NCI-H526 treated with DMSO at 0.1 percent for 48 hours (cell line): ENCODE measurements around the gene ZNF554.
A peak's percentile ranks its signal among the peaks of the same experiment; 100 is the strongest.

Experiments
- DNase-seq: peaks from one replicate; lab custom pipeline; 2025; lab: John Stamatoyannopoulos, UW

ZNF554 gene

DNA sequence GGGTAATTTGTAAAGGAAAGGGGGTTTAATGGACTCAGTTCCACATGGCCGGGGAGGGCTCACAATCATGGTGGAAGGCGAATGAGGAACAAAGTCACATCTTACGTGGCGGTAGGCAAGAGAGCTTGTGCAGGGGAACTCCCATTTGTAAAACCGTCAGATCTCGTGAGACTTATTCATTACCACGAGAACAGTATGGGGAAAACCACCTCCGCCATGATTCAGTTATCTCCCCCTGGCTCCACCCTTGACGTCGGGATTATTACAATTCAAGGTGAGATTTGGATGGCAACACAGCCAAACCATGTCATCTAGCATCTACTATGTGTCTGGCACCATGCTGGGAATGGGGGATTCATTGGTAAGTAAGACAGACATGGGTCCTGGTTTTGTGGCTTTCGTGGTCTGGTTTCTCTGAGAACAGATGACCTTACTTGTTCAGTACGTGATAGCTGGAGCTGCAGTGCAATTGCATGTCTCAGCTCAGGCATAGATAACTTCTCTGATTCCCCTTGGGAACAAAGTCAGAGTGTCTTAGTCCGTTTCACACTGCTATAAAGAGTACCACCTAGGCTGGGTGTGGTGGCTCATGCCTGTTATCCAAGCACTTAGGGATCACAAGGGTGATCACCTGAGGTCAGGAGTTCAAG, 8.3 kb downstream of the ZNF554 start:
- DNase-seq = no peak

DNA sequence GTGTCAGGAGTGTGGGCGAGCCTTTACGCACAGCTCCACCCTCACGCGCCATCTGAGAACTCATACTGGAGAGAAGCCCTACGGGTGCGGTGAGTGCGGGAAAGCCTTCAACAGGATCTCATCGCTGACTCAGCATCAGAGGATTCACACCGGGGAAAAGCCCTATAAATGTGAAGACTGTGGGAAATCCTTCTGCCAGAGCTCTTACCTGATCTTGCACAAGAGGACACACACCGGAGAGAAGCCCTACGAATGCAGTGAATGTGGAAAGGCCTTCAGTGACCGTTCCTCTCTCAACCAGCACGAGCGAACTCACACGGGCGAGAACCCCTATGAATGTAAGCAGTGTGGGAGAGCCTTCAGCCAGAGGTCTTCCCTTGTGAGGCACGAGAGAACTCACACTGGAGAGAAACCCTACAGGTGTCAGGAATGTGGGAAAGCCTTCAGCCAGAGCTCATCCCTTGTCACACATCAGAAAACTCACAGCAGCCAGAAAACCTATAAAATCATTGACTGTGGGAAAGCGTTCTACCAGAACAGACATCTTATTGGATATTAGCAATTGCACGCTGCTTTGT, 14.7 kb downstream of the ZNF554 start:
- no peak for DNase-seq

DNA sequence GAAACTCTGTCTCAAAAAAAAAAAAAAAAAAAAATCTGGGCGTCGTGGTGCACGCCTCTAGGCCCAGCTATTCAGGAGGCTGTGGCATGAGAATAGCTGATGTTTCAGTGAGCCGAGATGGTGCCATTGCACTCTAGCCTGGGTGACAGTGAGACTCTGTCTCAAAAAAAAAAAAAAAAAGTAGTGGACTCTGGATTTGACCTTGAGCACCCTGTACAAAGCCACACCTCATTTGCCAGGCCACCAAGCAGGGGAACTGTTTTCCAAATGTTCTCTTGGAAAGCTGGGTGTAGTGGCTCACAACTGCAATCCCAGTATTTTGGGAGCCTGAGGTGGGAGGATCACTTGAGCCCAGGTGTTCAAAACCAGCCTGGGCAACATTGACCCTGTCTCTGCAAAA, 17.8 kb downstream of the ZNF554 start:
- no peak for DNase-seq

DNA sequence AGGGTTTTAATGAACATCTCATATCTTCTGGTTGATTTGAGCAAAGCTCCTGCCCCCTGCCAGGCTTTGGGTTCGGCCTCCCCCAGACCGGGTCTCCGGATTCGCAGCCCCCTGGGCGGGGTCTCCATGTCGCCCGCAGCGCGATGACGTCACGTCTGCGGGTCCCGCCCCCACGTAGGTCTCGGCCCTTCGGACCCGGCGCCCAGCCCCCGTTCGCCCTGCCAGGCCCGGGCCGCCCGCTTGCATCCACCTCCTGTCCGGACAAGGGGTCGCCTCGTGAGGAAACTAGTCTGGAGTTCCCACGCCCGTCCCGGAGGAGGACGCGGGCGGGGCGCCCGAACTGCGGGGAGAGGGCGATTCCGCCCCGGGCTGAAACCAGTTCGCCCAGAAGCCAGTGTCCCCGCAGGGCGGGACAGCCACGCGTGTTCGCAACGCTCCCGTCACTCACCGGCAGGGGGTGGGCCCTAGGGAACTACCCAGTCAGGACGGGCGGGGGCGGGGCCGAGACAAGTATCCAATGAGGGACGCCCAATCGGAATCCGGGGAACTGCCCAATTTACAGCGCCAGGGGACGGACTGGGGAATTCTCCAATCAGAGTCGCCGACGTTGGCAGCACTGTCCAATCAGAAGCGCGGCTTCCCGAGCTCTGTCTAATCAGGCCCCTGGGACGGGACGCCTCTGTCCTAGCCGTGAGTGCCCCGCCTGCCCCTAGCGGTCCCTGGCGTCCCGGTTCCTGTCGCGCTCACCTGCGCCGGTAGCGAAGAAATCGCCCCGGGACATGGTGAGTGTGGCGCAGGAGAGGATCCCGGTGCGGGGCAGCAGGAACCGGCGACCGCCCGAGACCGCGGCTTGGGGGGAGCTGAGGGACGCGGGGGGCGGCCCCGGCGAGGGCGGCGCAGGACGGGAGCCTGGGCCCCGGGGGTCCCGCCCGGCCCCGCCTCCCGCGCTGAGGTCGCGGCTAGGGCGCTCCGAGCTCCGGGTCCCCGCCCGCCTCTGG, 21.4 kb downstream of the ZNF554 start, which contains the start of gene ZNF555:
Gene ZNF555 (plus strand): TSS at position 682 of the 998 bp plus-strand sequence. CDS start 98 bp downstream, at position 780.
- peak; percentile 91 for DNase-seq

DNA sequence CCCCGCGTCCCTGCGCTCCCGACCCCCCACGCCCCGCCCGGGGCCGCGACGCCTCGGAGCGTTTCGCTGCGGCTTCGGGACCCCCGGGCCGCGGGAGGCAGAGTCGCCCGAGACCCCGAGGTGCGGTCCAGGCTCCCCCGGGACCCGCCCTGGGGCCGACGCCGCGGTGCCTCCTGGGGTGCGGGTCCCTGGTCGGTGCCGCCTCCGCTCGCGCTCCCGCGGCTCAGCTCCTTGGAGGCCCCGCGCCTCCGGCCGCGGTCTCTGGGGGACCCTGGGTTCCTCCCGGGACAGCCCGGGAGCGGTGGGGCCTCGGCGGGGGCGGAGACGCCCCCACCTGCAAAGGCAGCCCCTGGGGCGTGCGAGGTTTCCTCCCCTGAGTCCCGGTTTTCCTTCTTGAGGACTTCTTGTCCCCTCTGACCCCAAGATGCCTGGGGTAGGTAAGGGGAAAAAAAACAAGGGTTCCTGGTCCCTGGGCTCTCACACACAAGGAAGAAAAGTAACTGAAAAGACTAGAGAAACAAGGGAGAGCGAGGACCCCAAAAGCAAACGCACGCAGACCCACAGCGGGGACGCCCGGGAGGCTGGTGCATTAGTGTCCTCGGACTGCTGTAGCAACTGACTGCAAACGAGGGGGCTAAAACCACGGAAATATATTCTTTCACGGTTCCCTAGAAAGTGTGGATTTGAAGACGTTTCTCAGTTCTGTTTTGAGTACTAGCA, 22.3 kb downstream of the ZNF554 start:
- no peak for DNase-seq

DNA sequence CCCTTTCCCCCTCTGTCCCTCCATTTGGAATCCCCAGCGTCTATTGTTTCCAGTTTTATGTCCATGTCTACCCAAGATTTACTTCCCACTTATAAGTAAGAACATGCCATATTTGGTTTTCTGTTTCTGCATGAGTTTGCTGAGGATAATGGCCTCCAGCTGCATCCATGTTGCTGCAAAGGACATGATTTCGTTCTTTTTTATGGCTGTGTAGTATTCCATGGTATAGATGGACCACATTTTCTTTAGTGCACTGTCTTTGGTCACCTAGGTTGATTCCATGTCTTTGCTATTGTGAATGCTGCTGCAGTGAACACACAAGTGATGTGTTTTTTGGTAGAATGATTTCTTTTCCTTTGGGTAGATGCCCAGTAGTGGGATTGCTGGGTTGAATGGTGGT, 25.4 kb downstream of the ZNF554 start:
- DNase-seq = no peak

DNA sequence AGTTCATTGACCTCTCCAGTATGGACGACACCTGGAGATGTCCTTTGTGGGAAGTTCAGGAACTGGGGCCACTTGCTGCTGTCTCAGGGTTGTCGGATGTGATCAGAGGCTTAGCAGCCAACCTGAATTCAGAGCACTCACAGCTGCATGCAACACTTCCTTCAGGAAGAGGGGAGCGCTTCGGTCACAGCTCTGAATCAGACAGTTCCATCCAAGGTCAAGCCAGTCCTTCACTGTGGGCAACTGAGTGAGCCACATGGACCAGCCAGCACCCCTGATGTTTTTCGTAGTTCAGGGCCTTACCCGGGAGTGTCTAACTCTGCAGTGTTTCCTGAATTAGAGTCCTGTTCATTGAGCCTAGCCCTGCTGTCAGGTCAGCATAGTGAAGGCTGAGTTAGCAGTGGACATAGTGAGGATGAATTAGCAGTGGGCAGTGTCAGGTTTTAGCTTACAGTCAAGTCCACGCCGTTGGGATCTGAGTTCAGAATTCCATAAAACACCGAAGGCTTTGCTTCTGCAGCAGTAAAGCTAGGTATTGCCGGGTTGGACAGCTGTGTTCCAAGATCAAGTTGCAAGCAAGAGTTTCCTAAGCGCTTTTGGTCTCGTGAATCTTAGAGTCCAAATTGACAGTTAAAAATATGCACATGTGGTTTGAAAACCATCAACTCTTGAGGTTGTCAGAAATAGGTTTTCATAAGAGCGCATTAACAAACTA, 26.7 kb downstream of the ZNF554 start:
- DNase-seq = no peak

DNA sequence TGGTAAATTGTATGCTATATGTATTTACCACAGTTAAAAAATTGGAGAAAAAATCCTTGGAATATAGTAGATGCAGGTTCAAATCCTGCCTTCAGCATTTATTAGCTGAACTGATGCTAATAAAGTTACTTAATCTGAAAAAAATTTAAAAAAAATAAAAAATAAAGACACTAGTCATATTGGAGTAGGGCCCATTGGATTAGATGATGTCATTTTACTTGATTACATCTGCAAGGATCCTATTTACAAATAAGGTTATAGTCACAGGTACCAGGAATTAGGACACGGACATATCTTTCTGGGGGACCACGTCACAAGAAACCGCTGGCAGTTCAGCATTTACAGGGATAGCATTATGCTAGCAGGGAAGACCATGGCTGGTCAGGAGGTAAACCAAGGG, 27.8 kb downstream of the ZNF554 start:
- no peak for DNase-seq

DNA sequence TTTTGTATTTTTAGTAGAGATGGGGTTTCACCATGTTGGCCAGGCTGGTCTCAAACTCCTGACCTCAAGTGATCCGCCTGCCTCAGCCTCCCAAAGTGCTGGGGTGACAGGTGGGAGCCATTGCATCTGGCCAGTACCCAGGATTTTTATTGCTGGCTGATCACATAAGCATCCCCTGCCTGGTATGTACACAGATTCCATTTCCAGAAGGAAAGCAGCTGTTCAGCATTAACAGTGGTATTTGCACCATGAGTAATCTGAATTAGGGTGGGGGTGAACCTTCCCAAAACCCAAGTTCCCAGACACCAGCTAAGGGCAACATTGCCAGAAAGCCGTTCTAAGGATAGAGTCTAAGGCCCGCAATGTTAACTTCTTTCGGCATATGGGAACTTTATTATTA, 28.9 kb downstream of the ZNF554 start:
- DNase-seq = no peak

DNA sequence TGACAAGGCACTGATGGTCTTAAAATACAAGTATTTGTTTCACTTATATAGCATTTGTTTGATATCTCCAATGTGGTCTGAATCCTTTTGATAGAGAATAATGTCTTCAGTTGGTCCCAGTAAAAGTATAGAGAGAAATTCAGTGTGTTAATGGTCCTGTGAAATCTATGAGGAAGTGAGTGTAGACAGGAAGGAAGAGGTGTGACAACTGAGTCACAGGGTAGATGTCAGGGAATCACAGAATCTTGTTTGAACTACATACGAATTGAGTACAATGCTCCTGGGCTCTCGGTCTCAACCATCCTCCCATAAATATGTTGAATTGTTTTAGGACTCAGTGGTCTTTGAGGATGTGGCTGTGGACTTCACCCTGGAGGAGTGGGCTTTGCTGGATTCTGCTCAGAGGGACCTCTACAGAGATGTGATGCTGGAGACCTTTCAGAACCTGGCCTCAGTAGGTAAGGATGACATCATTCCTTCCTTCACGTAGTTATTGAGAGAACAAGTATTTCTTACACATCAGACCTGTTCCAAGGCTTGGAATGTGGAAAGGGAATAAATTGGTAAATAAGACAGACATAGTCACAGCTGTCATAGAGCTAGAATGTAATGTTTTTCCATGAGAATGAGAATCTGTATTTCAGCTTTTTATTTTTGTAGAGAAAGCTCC, 30.7 kb downstream of the ZNF554 start:
- no peak for DNase-seq

DNA sequence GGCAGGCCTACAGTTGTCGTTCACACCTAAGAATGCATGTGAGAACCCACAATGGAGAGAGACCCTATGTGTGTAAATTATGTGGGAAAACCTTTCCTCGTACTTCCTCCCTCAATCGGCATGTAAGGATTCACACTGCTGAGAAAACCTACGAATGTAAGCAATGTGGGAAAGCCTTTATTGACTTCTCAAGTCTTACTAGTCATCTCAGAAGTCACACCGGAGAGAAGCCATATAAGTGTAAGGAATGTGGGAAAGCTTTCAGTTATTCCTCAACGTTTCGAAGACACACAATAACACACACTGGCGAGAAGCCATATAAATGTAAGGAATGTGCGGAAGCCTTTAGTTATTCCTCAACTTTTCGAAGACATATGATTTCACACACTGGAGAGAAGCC, 32.9 kb downstream of the ZNF554 start:
- DNase-seq = no peak

DNA sequence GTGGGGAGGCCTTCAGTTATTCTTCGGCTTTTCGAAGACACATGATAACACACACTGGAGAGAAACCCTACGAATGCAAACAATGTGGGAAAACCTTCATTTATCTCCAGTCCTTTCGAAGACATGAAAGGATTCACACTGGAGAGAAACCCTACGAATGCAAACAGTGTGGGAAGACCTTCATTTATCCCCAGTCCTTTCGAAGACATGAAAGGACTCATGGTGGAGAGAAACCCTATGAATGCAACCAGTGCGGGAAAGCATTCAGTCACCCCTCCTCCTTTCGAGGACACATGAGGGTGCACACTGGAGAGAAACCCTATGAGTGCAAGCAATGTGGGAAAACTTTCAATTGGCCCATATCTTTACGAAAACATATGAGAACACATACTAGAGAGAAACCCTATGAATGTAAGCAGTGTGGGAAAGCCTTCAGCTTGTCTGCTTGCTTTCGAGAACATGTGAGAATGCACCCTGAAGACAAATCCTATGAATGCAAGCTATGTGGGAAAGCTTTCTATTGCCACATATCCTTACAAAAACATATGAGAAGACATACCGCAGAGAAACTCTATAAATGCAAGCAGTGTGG, 33.4 kb downstream of the ZNF554 start:
- no peak for DNase-seq

DNA sequence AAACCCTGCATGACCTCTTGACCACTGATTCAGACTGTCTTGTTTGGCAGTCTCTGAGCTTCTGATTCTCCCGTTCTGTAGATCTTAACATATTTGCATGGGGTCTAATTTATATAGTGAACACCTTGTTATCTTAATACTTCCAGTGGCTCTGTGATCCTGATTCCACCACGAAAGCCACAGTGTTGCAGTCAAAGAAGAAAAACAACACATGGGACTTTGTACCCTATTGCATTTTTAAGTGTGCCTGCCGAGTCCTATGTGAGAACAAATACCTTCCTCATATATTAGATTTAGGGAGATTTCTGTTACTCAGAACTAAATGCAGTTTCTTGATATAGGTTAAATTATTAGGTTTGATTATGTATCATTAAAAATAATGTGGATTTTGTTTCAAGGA, 35.2 kb downstream of the ZNF554 start:
- no peak for DNase-seq

DNA sequence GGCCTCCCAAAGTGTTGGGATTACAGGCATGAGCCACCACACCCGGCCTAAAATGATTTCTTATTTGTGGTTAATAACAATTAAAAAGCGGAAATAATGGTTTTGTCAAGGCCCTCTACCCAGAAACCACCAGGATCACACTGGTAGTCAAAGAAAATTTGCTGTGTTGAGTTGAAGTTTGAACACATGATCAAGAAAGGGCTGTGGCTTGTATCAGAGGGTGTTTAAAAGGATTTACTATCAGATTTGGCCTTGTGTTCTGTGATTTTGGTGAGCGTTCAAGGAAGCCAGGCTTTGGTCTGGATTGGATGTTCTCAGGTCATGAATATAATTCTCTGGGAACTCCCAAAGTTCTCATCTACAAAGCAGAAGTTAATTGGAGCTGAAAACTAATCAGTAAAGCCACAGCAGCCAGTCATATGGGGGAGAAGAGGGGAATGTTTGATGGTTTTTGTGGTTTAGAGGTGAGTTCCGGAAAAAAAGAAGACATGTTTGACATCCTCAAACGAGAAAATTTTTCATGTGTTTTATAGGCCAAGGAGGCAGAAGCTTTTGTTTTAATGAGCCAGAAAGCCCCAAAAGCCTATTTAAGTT, 36.9 kb downstream of the ZNF554 start:
- no peak for DNase-seq

DNA sequence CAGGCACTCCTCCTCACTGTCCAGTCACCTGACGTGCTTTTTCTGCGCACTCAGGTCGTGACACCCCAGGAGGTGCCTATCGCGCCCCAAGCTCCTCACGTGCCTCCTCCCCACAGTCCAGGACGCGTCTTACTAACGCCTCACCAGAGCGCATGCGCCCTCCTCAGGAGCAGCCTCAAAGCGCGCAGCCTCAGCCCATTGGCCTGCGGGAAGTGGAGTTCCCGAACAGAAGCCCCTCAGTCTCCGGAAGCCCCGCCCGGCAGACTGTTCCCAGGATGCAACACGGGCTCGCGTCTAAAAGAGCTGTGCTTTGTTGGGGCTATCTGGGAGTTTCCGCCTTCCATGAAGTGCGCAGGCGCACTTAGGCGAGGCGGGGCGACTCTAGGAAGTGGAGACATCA, 39.2 kb downstream of the ZNF554 start:
- no peak for DNase-seq

DNA sequence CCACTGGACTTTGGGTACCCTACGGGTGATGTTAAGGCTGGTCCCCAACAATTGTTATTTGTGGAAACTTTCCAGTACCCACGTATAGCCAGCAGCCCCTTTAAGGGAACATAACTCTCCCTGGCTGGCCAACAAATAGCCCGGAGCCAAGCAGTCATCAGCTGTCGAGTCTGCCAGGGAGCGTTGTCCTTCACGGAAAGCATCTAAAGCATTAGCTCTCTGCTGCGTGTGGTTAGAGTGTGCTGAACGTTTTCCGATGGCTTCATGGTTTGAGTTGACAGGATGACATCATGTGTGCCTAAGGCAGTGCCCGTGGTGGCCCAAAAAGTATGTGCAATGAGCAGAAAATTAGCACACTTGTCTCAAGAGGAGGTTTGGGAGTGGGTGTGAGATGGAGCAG, 44.1 kb downstream of the ZNF554 start:
- no peak for DNase-seq

DNA sequence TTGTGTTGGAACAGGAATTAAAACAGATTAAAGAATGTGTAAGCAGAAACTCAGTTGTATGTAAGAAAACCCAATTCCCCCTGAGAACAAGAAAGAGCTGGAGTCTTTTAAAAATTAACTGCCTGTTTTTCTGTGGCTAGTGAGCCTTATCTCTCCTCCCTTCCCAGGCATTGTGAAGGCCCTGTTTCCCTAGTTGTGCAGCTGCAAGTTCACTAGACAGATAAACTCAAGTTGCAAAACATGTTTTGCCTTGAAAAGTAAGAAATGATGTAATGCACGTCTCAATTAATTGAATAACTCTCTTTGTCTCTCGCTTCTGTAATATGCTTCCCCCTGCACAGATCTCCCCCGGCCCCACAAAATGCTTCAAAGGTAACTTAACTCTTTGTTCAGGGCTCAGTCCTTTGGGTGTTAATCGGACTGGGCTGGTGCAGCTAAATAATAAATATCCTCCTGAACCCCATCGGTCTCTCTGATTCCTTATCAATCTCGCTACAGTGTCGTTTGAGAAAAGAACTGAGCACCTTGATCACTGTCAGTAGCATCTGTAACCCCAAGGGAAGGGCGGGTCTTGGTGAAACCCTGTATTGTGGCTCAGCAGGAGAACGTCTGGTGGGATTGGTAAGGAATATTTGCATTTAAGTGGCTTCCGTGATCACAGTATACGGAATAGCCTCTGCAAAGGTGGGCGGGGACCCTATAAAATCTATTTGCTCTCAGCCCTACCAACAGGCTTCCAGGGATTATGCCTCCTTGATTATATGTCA, 45.8 kb downstream of the ZNF554 start:
- DNase-seq = peak; percentile 26

DNA sequence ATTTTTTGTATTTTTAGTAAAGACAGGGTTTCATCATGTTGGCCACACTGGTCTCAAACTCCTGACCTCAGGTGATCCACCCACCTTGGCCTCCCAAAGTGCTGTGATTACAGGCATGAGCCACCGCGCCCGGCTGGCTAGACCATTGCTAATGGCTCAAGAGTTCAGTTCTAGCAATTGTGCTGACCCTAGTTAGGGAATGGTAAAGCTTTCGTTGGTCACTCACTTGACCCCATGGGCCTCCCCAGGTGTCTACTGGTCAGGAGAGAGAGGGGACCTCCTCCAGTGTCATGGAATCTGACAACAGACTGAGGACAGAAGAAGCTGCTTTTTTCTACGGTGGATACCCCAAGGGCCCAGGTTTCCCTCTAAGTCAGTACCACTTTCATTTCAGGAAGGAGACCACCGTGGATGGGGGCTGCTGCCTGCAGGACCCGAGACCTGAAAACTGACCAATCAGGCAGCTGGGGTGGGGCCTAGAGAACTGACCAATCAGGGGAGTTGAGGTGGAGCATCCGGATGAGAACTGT, 46.9 kb downstream of the ZNF554 start:
- no peak for DNase-seq
